HCEC 1CT (cell line): ENCODE results near the gene MEIS2.
"Not testable (repeated sequence)": the region's sequence is repeated elsewhere in the genome, so short reads cannot be mapped to it uniquely, and the experiment has no call there.

ENCODE experiments used
- DNase-seq: peaks from one replicate; pipeline ENCODE4 v3.0.0-alpha.2; 2017

Gene MEIS2

DNA sequence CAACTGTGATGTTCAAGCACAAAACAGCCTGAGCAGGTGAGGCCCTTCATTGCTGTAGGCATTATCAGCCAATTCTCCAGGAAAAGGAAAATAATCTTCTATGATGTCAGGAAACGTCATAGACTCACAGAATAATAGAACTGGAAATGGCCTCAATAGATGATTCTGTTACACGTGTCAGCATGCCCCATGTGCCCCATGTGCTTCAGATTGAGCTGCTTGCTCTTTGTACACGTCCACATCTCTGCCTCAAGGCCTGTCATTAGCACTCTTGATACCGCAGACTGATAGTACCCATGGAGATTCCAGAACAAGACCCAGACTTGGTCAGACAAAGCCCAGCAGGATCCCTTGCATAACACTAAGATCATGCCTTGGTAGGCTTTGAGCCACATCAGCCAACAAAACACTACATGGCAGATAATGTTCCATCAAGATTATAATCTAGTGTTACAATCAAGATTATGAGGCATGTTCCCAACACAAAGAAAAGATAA lies 95.9 kb downstream of the MEIS2 start:
- DNase-seq: no peak

DNA sequence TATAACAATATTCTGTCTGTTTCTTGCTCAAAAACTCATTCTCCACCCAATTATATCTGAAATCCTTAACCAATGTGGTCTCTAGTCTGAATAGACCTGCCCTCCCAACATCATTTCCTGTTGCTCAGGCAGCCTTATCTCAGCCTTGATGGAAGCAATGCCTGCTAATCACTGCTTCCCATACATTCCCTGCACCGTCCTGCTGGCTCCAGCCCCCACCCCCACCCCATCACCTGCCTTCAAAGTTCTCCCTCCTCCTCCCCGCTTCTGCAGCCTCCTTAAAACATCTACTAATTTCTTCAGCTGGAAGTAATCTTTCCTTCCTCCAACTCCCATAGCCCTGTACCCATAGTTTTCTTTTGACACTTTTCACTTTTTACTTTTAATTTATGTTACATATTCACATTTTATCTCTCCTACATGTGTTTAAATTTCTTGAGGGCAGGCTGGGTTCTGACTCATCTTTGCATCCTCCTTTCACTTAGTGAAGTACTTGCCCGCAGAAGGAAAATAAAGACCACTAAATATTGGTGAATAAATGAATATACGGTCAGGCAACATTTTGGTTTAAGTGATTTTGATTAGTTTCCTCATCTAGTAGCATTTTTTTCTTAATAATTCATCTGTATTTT lies 98.2 kb downstream of the MEIS2 start:
- no peak for DNase-seq

DNA sequence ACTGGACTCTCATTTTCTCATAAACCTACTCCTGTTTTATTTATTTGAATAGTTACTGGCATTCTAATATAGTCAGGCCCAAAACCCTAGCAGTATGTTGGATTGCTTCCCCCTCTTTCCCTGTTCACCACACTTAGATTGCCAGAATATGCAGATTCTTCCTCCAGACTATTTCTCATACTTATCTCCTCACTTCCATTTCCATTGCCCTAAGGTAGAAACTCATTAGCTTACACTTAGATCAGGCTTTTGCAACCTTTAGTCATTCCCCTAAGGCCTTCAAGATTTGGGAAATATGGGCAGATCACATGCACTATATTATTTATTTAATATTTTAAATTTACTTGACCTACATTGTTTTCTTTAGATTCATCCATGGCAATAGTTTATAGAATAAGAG lies 98.9 kb downstream of the MEIS2 start:
- no peak for DNase-seq

- DNase-seq: no peak
These were observed 100.6 kb downstream of the MEIS2 start for GRCh38 chr15:36999778-37000177.

GRCh38 chr15:36996538-36997181 lies 103.7 kb downstream of the MEIS2 start:
- DNase-seq: peak; percentile 3

GRCh38 chr15:36996121-36996520 lies 104.2 kb downstream of the MEIS2 start:
- no peak for DNase-seq

DNA sequence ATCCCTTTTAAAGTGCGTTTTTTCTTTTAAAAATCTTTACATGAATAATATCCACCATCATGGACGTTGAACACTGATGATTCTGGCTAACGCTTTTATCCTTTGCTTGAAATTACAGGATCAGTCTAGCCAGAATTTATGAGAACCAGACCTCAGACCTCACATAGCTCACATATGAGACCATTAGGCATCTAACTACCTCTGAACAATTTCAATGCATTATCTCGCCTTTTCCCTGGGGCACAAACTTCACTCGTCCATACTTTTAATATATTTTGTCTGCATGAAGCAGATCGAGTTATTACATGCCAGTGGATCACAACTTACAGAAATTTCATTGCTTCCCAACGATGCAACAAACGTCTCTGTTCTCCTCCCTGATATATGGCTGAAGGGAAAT lies 105.6 kb downstream of the MEIS2 start:
- no peak for DNase-seq

GRCh38 chr15:36992454-36992853 lies 107.9 kb downstream of the MEIS2 start:
- no peak for DNase-seq

- no peak for DNase-seq
These were observed 111.4 kb downstream of the MEIS2 start for GRCh38 chr15:36988947-36989346.

DNA sequence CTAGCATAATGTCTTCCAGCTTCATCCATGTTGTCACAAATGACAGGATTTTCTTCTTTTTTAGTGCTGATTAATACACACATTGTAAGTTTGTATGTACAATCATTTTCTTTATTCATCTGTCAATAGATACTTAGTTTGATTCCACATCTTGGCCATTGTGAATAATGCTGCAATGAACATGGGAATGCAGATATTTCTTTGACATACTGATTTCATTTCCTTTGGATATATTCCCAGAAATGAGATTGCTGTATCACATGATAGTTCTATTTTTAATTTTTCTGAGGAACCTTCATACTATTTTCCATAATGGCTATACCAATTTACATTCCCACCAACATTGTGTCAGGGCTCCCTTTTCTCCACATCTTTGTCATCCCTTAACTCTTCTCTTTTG lies 117.9 kb downstream of the MEIS2 start:
- DNase-seq: no peak

DNA sequence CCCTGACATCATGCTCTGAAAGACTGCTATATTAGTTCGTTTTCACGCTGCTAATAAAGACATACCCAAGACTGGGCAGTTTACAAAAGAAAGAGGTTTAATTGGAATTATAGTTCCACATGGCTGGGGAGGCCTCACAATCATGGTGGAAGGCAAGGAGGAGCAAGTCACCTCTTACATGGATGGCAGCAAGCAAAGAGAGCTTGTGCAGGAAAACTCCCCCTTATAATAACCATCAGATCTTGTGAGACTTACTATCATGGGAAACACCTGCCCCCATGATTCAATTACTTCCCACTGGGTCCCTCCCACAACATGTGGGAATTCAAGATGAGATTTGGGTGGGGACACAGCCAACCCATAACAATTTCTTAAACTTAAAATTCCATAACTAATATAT lies 120.1 kb downstream of the MEIS2 start:
- not testable (repeated sequence) for DNase-seq

DNA sequence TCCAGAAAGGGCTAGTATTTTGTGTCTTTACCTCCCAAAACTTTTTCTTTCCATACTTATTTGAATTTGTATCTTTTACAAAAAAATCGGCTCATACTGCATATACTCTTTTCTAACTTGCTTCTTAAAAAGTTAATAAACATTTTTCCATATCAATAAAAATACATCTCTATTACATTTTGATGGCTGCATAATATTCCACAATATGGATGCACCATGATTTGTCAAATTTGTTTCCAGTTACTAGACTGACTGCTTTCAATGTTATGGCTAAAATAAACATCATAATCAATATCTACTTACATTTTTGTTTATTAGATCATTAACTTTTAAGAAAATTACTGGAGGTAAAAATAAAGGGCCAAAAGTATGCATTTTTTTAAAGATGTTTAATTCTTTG lies 121.7 kb downstream of the MEIS2 start:
- DNase-seq: no peak

- DNase-seq: no peak
These were observed 122.2 kb downstream of the MEIS2 start for GRCh38 chr15:36978126-36978525.

DNA sequence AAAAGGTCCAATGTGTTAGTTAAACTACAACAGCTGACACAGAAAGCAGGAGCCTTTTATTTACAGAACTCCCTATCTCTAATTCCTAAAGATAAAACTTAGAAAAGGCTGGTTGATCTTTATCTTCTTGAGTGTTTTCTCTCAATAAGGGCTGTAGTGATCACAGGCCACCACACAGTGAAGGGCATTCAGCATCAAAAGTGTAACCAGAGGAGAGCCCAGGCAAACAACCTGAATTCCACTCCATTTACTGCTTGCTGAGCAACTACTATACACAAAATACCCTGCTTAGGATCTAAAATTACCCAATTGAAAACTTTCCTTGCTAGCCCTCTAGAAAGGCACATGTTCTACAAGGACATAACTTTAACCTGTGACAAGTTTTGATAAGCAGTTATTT lies 122.7 kb downstream of the MEIS2 start:
- no peak for DNase-seq

DNA sequence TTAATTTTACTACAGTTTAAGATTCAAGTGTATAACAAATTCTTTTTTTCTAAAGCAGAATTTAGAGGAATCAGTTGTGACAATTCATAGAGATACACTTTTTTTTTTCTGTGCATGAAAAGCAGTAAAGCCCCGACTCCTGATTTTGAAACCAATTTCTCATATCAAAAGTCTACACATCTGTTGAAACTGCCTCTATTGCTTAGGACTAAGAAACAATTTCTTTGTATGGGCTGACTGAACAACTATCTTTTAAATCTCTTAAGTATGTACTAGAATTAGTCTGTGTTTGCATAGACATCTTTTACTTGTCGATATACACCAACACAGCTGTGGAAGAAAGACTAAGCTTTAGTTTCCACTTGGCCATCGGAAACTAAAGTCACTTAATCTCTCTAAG lies 127.6 kb downstream of the MEIS2 start:
- no peak for DNase-seq

- DNase-seq: no peak
These were observed 129.8 kb downstream of the MEIS2 start for GRCh38 chr15:36970522-36970921.

DNA sequence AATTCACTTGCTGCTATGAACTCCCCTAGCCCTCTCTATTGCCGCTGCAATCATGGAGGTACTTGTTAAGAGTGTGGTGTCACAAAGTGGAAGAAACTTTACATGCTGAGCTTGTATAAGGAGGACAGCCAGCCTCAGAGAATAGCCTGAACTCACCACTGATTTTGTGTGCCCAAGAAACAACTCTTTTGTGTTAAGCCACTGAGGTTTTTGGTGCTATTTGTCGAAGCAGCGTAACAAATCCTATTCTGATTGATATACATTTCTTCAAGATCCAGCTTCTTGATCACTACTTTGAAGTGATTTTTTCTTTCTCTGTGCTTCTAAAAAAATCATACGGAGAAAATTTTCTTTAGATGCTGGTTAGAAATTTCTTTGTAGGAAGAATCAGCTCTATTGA lies 132.4 kb downstream of the MEIS2 start:
- no peak for DNase-seq

GRCh38 chr15:36966708-36967107 lies 133.6 kb downstream of the MEIS2 start:
- DNase-seq: no peak

GRCh38 chr15:36965570-36966342 lies 134.6 kb downstream of the MEIS2 start:
- DNase-seq: no peak

- no peak for DNase-seq
These were observed 135.7 kb downstream of the MEIS2 start for GRCh38 chr15:36964626-36965025.

DNA sequence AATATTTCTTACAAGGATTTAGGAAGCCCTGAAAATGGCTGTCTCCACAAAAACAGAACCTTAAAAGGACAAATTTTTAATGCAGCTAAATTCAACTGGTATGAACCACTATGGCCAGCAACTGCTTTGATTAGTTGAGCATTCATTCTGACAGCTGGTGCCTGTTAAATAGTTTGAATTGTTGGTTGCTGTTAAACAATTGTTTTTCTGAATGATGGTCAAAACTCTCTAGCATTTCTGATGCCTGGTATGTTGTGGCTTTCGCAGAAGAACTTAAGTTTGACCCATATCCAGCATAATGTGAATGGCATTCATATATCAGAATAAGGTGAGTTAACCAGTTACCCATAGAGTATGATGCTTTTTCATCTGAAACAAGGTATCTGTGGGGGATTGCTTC lies 138.4 kb downstream of the MEIS2 start:
- DNase-seq: no peak

DNA sequence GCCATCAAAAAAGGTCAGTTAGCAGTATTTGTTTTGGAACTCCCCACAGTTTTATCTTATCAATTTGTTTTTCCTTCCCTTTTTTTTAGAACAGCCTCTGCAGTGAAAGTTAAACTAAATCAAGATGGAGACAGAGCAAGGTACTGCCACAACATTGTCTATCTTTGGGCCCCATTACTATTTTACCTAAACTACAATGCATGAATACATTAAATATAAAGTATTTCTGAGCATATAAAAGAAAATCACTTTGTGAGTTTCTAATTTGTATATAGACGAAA lies 139.5 kb downstream of the MEIS2 start:
- DNase-seq: no peak

DNA sequence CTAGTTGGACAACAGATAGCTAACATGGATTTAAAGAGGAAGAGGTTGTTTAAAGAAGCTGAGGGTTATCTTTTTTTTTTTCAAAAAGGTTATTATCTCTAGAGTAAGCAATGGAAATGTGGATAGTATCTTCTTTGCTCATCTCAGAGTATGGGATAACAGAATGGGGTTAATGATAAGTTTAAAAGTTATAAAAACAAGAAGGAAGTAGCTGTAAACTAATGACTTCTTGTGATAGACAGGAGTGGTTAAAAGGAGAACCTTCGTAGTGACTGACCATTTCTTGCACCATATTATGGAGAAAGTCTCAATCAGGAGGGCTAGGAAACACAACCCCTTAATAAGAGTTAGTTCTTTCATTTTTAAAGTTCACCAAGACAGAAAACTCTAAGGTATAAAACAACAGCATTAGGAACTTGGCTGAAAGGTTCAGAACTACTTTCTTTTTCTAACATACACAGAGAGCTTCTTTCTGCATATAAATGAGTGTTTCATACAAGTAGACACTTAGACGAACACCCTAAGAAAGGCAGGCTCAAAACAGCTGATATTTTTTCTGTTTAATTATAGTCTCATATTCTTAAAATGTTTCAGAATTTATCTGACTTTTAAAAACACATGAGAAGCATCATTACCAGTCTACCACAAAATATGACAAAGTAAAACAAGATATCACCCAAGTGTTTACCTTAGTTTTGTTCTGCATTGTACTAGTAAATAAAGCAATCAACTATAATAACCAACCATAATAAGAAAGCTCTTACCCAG lies 140.0 kb downstream of the MEIS2 start:
- no peak for DNase-seq

- DNase-seq: no peak
These were observed 140.6 kb downstream of the MEIS2 start for GRCh38 chr15:36959746-36960145.
